Mesenteric fat pad (tissue), 1 donor: ENCODE measurements around the gene TAAR6. TPM values are rescaled to one million over a fixed set of nuclear protein-coding genes. Genes with fewer than 3 reads are reported as not detected.
"Not testable (repeated sequence)": the region's sequence is repeated elsewhere in the genome, so short reads cannot be mapped to it uniquely, and the experiment has no call there.

Source experiments
- DNase-seq: peaks from one replicate; pipeline ENCODE4 v3.0.0-alpha.2; 2020; ENCODE audit warnings: low spot score
- long read RNA-seq: library from polyadenylated mRNA; unstranded; transcript quantifications from one replicate; pipeline ENCODE4 v2.0.0, GENCODE V29; 2020
- total RNA-seq: library from RNA; stranded (reverse); fragmentation: NEBNext Ultra II Directional; extraction: Animal tissue kit (Norgen Biotek cat#: 25700); gene quantifications from one replicate; pipeline ENCODE4 v1.2.1, GENCODE V29; 2021
- donor health status: DM: yes; HTN: yes; CAD: no.

The TAAR6 gene
- total RNA-seq: not detected
- long read RNA-seq: 0 reads

- DNase-seq: no peak
Observed at GRCh38 chr6:132570221-132570777, at the start of gene TAAR6. TSS of gene TAAR6 (plus strand) at chr6:132570322. CDS start at chr6:132570322, 0 bp downstream.

GRCh38 chr6:132520953-132521352 is 49.2 kb upstream of the TAAR6 start:
- DNase-seq: no peak

GRCh38 chr6:132524646-132525045 is 45.5 kb upstream of the TAAR6 start:
- DNase-seq: no peak

- no peak for DNase-seq
Observed at GRCh38 chr6:132525866-132526265, 44.3 kb upstream of the TAAR6 start.

- no peak for DNase-seq
Observed at GRCh38 chr6:132526461-132526860, 43.7 kb upstream of the TAAR6 start.

GRCh38 chr6:132527791-132528190 is 42.3 kb upstream of the TAAR6 start:
- no peak for DNase-seq

- DNase-seq: no peak
Observed at GRCh38 chr6:132530293-132530974, 39.7 kb upstream of the TAAR6 start.

- not testable (repeated sequence) for DNase-seq
Observed at GRCh38 chr6:132534546-132534945, 35.6 kb upstream of the TAAR6 start.

- no peak for DNase-seq
Observed at GRCh38 chr6:132537145-132537544, 33.0 kb upstream of the TAAR6 start.

GRCh38 chr6:132537977-132538376 is 32.1 kb upstream of the TAAR6 start, which contains the start of gene TAAR9:
TSS of gene TAAR9 (plus strand) at chr6:132538277. CDS start at chr6:132538290, 13 bp downstream.
- no peak for DNase-seq

GRCh38 chr6:132544826-132545225 is 25.3 kb upstream of the TAAR6 start:
- DNase-seq: no peak

- no peak for DNase-seq
Observed at GRCh38 chr6:132548746-132549463, 21.2 kb upstream of the TAAR6 start.

- no peak for DNase-seq
Observed at GRCh38 chr6:132551214-132551613, 18.9 kb upstream of the TAAR6 start.

- no peak for DNase-seq
Observed at GRCh38 chr6:132552372-132552771, 17.8 kb upstream of the TAAR6 start, which contains the start of gene TAAR8. TSS of gene TAAR8 (plus strand) at chr6:132552672. CDS start at chr6:132552693, 21 bp downstream.

GRCh38 chr6:132560087-132560486 is 10.0 kb upstream of the TAAR6 start:
- not testable (repeated sequence) for DNase-seq

- DNase-seq: no peak
Observed at GRCh38 chr6:132566404-132566803, 3.7 kb upstream of the TAAR6 start.

- DNase-seq: no peak
Observed at GRCh38 chr6:132567566-132567965, 2.6 kb upstream of the TAAR6 start.

- no peak for DNase-seq
Observed at GRCh38 chr6:132568611-132569010, 1.5 kb upstream of the TAAR6 start.

GRCh38 chr6:132569170-132569569 is 952 bp upstream of the TAAR6 start:
- DNase-seq: no peak

GRCh38 chr6:132571774-132572173 is 1.7 kb downstream of the TAAR6 start:
- DNase-seq: no peak

- DNase-seq: no peak
Observed at GRCh38 chr6:132584698-132585097, 14.6 kb downstream of the TAAR6 start.

- DNase-seq: no peak
Observed at GRCh38 chr6:132587424-132587823, 17.3 kb downstream of the TAAR6 start.
